Measurements from ENCODE around the gene SLK. TPM values are rescaled to one million over a fixed set of nuclear protein-coding genes. Genes with fewer than 3 reads are reported as not detected.

The SLK gene
- total and polyA plus RNA-seq, 2 of the 13 experiments (the other 11 are each of a cell fraction or from before 2014, with no cell fraction given): 3.4 to 22.8 TPM

DNA sequence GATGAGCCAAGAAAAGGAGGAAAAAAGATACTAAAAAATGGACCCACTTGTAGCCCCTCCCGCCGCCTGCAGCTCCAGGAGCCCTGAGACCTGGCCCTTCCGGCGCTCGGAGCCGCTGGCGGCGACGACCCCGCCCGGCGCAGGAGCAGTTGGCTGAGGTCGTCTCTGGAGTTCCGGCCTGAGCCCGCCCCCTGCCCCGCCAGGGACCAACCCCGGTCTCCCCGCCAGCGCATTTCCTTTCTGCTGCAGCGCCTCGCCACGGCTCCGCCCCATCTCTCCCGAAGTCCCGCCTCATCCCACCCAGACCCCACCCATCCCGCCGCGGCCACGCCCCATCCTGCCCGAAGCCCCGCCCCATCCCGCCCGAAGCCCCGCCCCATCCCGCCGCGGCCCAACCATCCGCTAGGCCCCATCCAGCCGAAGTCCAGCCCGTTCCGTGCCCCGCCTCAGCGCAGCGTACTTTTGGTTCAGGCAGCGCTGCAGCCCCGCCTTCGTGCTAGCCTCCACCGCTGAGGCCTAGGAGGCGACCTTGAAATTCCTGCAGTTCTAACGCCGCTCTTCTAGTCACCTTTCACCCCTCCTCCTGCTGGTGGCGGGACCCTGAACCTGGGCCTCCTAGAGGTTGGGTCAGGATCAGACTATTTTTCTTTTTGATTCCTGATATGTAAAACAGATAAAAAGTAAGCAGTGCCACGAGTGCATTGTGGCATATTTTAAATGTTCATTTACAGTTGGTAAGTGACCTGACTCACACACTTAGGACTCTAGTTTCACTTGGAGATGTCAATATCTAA is 48.7 kb upstream of the SLK start, which contains the start of gene STN1 (continued):
- TF ChIP-seq SAFB2 (CRISPR knock-in tag; IDR thresholded peaks at IDR 0.05; ENCODE audit: borderline replicate concordance, low read depth) (no peak; the same call in 1 of the 2 replicates), ZNF556 (CRISPR knock-in tag; IDR thresholded peaks at IDR 0.05; ENCODE audit: borderline replicate concordance) (no peak), CBX1 (IDR thresholded peaks at IDR 0.05; ENCODE audit: low read depth) (peak; percentile 45), RAD51 (IDR thresholded peaks at IDR 0.05; ENCODE audit: borderline replicate concordance) (no peak), JDP2 (CRISPR knock-in tag; IDR thresholded peaks at IDR 0.05; ENCODE audit: borderline replicate concordance) (no peak), MIER2 (CRISPR knock-in tag; IDR thresholded peaks at IDR 0.05) (no peak; the same call in 1 of the 2 replicates), SMARCE1 (IDR thresholded peaks at IDR 0.05; ENCODE audit: borderline replicate concordance) (no peak), ZNF124 (CRISPR knock-in tag; IDR thresholded peaks at IDR 0.05) (no peak), ZNF674 (CRISPR knock-in tag; IDR thresholded peaks at IDR 0.05; ENCODE audit: low read depth) (no peak), ZNF235 (CRISPR knock-in tag; IDR thresholded peaks at IDR 0.05; ENCODE audit: borderline replicate concordance) (no peak), NONO (IDR thresholded peaks at IDR 0.05) (no peak), NONO (CRISPR knock-in tag; conservative IDR thresholded peaks at IDR 0.05) (no peak; the same call in 1 of the 2 replicates), KDM3A (CRISPR knock-in tag; IDR thresholded peaks at IDR 0.05; ENCODE audit: low read depth) (peak; percentile 53), CCAR2 (optimal IDR thresholded peaks at IDR 0.05; ENCODE audit: low read depth, low read length) (no peak), HOXD1 (CRISPR knock-in tag; IDR thresholded peaks at IDR 0.05) (no peak), NR2F2 (IDR thresholded peaks at IDR 0.05; ENCODE audit: borderline replicate concordance, low read depth) (peak; percentile 65; the same call in 1 of the 2 replicates), JUN (CRISPR knock-in tag; IDR thresholded peaks at IDR 0.05) (peak; percentile 55; the same call in 1 of the 2 replicates), IKZF4 (CRISPR knock-in tag; IDR thresholded peaks at IDR 0.05; ENCODE audit: borderline replicate concordance, low read depth, not compliant biosample characterization) (no peak), SPEN (CRISPR knock-in tag; IDR thresholded peaks at IDR 0.05; ENCODE audit: low read depth) (peak; percentile 72), MEF2D (CRISPR knock-in tag; IDR thresholded peaks at IDR 0.05) (0 out of 2 replicates have a peak, but pooled peaks have one; percentile 8), GPN1 (CRISPR knock-in tag; IDR thresholded peaks at IDR 0.05; ENCODE audit: borderline replicate concordance) (no peak), ZZZ3 (CRISPR knock-in tag; IDR thresholded peaks at IDR 0.05; ENCODE audit: borderline replicate concordance) (0 out of 2 replicates have a peak, but pooled peaks have one; percentile 34), ZNF431 (CRISPR knock-in tag; IDR thresholded peaks at IDR 0.05; ENCODE audit: borderline replicate concordance, low read depth) (no peak)
- TF ChIP-seq, protein P1, sequence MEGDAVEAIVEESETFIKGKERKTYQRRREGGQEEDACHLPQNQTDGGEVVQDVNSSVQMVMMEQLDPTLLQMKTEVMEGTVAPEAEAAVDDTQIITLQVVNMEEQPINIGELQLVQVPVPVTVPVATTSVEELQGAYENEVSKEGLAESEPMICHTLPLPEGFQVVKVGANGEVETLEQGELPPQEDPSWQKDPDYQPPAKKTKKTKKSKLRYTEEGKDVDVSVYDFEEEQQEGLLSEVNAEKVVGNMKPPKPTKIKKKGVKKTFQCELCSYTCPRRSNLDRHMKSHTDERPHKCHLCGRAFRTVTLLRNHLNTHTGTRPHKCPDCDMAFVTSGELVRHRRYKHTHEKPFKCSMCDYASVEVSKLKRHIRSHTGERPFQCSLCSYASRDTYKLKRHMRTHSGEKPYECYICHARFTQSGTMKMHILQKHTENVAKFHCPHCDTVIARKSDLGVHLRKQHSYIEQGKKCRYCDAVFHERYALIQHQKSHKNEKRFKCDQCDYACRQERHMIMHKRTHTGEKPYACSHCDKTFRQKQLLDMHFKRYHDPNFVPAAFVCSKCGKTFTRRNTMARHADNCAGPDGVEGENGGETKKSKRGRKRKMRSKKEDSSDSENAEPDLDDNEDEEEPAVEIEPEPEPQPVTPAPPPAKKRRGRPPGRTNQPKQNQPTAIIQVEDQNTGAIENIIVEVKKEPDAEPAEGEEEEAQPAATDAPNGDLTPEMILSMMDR (CRISPR knock-in tag; IDR thresholded peaks at IDR 0.05): peak; percentile 47
- TF ChIP-seq, protein P2, sequence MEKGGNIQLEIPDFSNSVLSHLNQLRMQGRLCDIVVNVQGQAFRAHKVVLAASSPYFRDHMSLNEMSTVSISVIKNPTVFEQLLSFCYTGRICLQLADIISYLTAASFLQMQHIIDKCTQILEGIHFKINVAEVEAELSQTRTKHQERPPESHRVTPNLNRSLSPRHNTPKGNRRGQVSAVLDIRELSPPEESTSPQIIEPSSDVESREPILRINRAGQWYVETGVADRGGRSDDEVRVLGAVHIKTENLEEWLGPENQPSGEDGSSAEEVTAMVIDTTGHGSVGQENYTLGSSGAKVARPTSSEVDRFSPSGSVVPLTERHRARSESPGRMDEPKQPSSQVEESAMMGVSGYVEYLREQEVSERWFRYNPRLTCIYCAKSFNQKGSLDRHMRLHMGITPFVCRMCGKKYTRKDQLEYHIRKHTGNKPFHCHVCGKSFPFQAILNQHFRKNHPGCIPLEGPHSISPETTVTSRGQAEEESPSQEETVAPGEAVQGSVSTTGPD (CRISPR knock-in tag; IDR thresholded peaks at IDR 0.05): no peak
- TF ChIP-seq, protein P3, sequence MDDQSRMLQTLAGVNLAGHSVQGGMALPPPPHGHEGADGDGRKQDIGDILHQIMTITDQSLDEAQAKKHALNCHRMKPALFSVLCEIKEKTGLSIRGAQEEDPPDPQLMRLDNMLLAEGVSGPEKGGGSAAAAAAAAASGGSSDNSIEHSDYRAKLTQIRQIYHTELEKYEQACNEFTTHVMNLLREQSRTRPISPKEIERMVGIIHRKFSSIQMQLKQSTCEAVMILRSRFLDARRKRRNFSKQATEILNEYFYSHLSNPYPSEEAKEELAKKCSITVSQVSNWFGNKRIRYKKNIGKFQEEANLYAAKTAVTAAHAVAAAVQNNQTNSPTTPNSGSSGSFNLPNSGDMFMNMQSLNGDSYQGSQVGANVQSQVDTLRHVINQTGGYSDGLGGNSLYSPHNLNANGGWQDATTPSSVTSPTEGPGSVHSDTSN (CRISPR knock-in tag; IDR thresholded peaks at IDR 0.05; ENCODE audit: borderline replicate concordance): no peak

All from HepG2 (cell line).